Stomach (tissue), 4 donors: ENCODE measurements around the gene CALM3.

ENCODE experiments used
- CTCF ChIP-seq, 7 experiments: fragments of 450-650 bp in 4 of 7; fragments of 200-600 bp in 3 of 7; sonication (generic) in 3 of 7; IDR thresholded peaks; one replicate each; pipeline ENCODE4 v1.5.1; 2016 to 2019; ENCODE audit warnings: antibody characterized with exemption in 7 of 7, control low read depth in 2 of 7, mild to moderate bottlenecking in 1 of 7
- EP300 ChIP-seq: sonication (generic); formaldehyde crosslinking; IDR thresholded peaks from one replicate; pipeline ENCODE4 v1.6.1; 2017; ENCODE audit warnings: antibody characterized with exemption
- POLR2A ChIP-seq, 4 donors: fragments of 450-650 bp; IDR thresholded peaks; one replicate each; pipeline ENCODE4 v1.6.1; 2016; ENCODE audit warnings: antibody characterized with exemption in 4 of 4, control low read depth in 2 of 4, mild to moderate bottlenecking in 1 of 4, moderate library complexity in 1 of 4
- POLR2AphosphoS5 ChIP-seq, 3 donors: sonication (generic); formaldehyde crosslinking; IDR thresholded peaks; one replicate each; pipeline ENCODE4 v1.6.1; 2016; ENCODE audit warnings: antibody characterized with exemption in 3 of 3

GRCh38 chr19:46648060-46648960, 47.2 kb downstream of the CALM3 start:
- no peak for TF ChIP-seq POLR2AphosphoS5 (IDR thresholded peaks at IDR 0.05)
- TF ChIP-seq CTCF (IDR thresholded peaks at IDR 0.05) = no peak
- TF ChIP-seq EP300 = no peak
- TF ChIP-seq POLR2A (IDR thresholded peaks at IDR 0.05) = no peak
